HCT116 (cell line): ENCODE measurements around the gene PIP5KL1. TPM values are rescaled to one million over a fixed set of nuclear protein-coding genes. Genes with fewer than 3 reads are reported as not detected.

Experiments used
- ATAC-seq: fragments of 200-7000 bp; cut with Tn5 transposase; 2 replicates; pipeline ENCODE4 v1.9.1; 2020; ENCODE audit warnings: mild to moderate bottlenecking, moderate library complexity
- BruUV-seq: library from RNA; stranded (reverse); fragments of 400-500 nt; replicated peaks from 2 replicates; lab custom pipeline; 2021; lab: Mats Ljungman, UMichigan
- CTCF ChIA-PET: fragments of 300-600 bp; sonication (Branson Sonifier 250); formaldehyde crosslinking; loops from one replicate; lab custom pipeline; 2021; ENCODE audit warnings: antibody characterized with exemption; lab: Charles Lee
- POLR2A ChIA-PET: fragments of 300-600, 350-600 bp; sonication (Branson Sonifier 250); formaldehyde crosslinking; loops from one replicate; lab custom pipeline; 2021; ENCODE audit warnings: antibody characterized with exemption; lab: Charles Lee
- RAD21 ChIA-PET, 2 experiments: fragments of 300-600 bp; sonication (Branson Sonifier 250); formaldehyde crosslinking; loops; one replicate each; lab custom pipeline; 2023; ENCODE audit warnings: low total read pairs in 2 of 2; ENCODE audit not compliant: uncharacterized antibody in 2 of 2, unreplicated experiment in 2 of 2, low non-redundant PET in 1 of 2; lab: Charles Lee
- DNase-seq: peaks from one replicate; pipeline ENCODE4 v3.0.0-alpha.2; 2010; ENCODE audit warnings: low read depth, low spot score
- H2AFZ ChIP-seq: fragments of 200-600 bp; shearing (Covaris generic), sonication (generic); 2 replicates; pipeline ENCODE4 v1.6.1; 2017; ENCODE audit warnings: low read depth, mixed run types, mixed read lengths, antibody characterized with exemption, low read length; ENCODE audit not compliant: poor library complexity, severe bottlenecking
- H3K27ac ChIP-seq: 2 replicates; pipeline ENCODE4 v1.5.1; 2012; ENCODE audit warnings: low read depth, low read length
- H3K27me3 ChIP-seq: fragments of 200-600 bp; sonication (generic); 2 replicates; pipeline ENCODE4 v1.6.1; 2016; ENCODE audit warnings: mixed run types, low read length, mixed read lengths; ENCODE audit not compliant: insufficient read depth
- H3K36me3 ChIP-seq, 2 experiments: fragments of 200-500 bp in 1 of 2; fragments of 200-600 bp in 1 of 2; sonication (Bioruptor generic) in 1 of 2; sonication (generic) in 1 of 2; 2 replicates each; pipeline versions ENCODE4 v1.5.1 to v1.6.1; 2014 to 2016; ENCODE audit warnings: low read length in 2 of 2, inconsistent platforms in 1 of 2, mixed read lengths in 1 of 2, mixed run types in 1 of 2; ENCODE audit not compliant: insufficient read depth in 2 of 2, control insufficient read depth in 1 of 2
- H3K4me1 ChIP-seq, 2 experiments: fragments of 200-600 bp in 1 of 2; sonication (generic) in 1 of 2; 2 replicates each; pipeline versions ENCODE4 v1.5.1 to v1.6.1; 2012 to 2017; ENCODE audit warnings: low read length in 2 of 2, inconsistent platforms in 1 of 2, mild to moderate bottlenecking in 1 of 2, mixed read lengths in 1 of 2, mixed run types in 1 of 2, moderate library complexity in 1 of 2; ENCODE audit not compliant: insufficient read depth in 2 of 2, control insufficient read depth in 1 of 2
- H3K4me2 ChIP-seq: fragments of 200-600 bp; sonication (generic); 2 replicates; pipeline ENCODE4 v1.6.1; 2017; ENCODE audit warnings: mixed run types, low read length, mixed read lengths
- H3K4me3 ChIP-seq, 2 experiments: fragments of 200-600 bp in 1 of 2; sonication (generic) in 1 of 2; replicated peaks in 1 of 2; 2 replicates each; pipeline ENCODE4 v1.5.1; 2011 to 2016; ENCODE audit warnings: low read length in 2 of 2, control low read depth in 1 of 2, low read depth in 1 of 2, mild to moderate bottlenecking in 1 of 2, mixed read lengths in 1 of 2, mixed run types in 1 of 2
- H3K79me2 ChIP-seq: fragments of 200-600 bp; sonication (generic); 2 replicates; pipeline ENCODE4 v1.6.1; 2017; ENCODE audit warnings: mild to moderate bottlenecking, mixed run types, low read length, moderate library complexity, mixed read lengths; ENCODE audit not compliant: insufficient read depth
- H3K9ac ChIP-seq: fragments of 200-600 bp; sonication (generic); 2 replicates; pipeline ENCODE4 v1.6.1; 2016; ENCODE audit warnings: low read length, mixed read lengths
- H3K9me2 ChIP-seq: fragments of 200-600 bp; sonication (generic), shearing (Covaris generic); 2 replicates; pipeline ENCODE4 v1.6.1; 2017; ENCODE audit warnings: mixed run types, mild to moderate bottlenecking, moderate library complexity; ENCODE audit not compliant: insufficient read depth
- H3K9me3 ChIP-seq, 2 experiments: fragments of 200-500 bp in 1 of 2; fragments of 200-600 bp in 1 of 2; sonication (Bioruptor generic) in 1 of 2; sonication (generic) in 1 of 2; 2 replicates each; pipeline ENCODE4 v1.6.1; 2014 to 2017; ENCODE audit warnings: low read length in 2 of 2, mixed read lengths in 2 of 2, inconsistent platforms in 1 of 2, low read depth in 1 of 2, mild to moderate bottlenecking in 1 of 2, mixed run types in 1 of 2, moderate library complexity in 1 of 2; ENCODE audit not compliant: control insufficient read depth in 1 of 2, insufficient read depth in 1 of 2
- H4K20me1 ChIP-seq: fragments of 200-600 bp; sonication (generic), shearing (Covaris generic); 2 replicates; pipeline ENCODE4 v1.6.1; 2017; ENCODE audit warnings: mixed run types, mild to moderate bottlenecking, moderate library complexity; ENCODE audit not compliant: insufficient read depth
- CBX3 ChIP-seq: IDR thresholded peaks from 2 replicates; pipeline ENCODE4 v1.6.1; 2012; ENCODE audit warnings: low read depth
- CEBPB ChIP-seq: IDR thresholded peaks from 2 replicates; pipeline ENCODE4 v1.6.1; 2012; ENCODE audit warnings: low read depth
- ELF1 ChIP-seq: IDR thresholded peaks from 2 replicates; pipeline ENCODE4 v1.6.1; 2012; ENCODE audit warnings: low read depth, borderline replicate concordance
- EZH2 ChIP-seq: fragments of 200-600 bp; sonication (generic); IDR thresholded peaks from 2 replicates; pipeline ENCODE4 v1.6.1; 2017; ENCODE audit warnings: antibody characterized with exemption, mixed run types
- EZH2phosphoT487 ChIP-seq: fragments of 200-600 bp; IDR thresholded peaks from 2 replicates; pipeline ENCODE4 v1.6.1; 2018; ENCODE audit warnings: antibody characterized with exemption, borderline replicate concordance
- FOSL1 ChIP-seq: IDR thresholded peaks from 2 replicates; pipeline ENCODE4 v1.6.1; 2012; ENCODE audit warnings: low read depth
- JUND ChIP-seq: IDR thresholded peaks from 2 replicates; pipeline ENCODE4 v1.6.1; 2012
- POLR2A ChIP-seq: IDR thresholded peaks from 2 replicates; pipeline ENCODE4 v1.7.0; 2011; ENCODE audit warnings: borderline replicate concordance; ENCODE audit not compliant: insufficient read depth, insufficient read length; ENCODE audit errors: extremely low read depth
- POLR2AphosphoS5 ChIP-seq: IDR thresholded peaks from 2 replicates; pipeline ENCODE4 v1.6.1; 2011; ENCODE audit warnings: mild to moderate bottlenecking, low read depth, low read length, moderate library complexity
- SIN3A ChIP-seq: IDR thresholded peaks from 2 replicates; pipeline ENCODE4 v1.6.1; 2012; ENCODE audit warnings: low read depth
- SP1 ChIP-seq: IDR thresholded peaks from 2 replicates; pipeline ENCODE4 v1.6.1; 2012; ENCODE audit warnings: low read depth
- TCF7L2 ChIP-seq: IDR thresholded peaks from 2 replicates; pipeline ENCODE4 v1.7.0; 2011; ENCODE audit warnings: borderline replicate concordance, inconsistent platforms; ENCODE audit not compliant: insufficient read depth, insufficient read length; ENCODE audit errors: extremely low read depth
- ZFX ChIP-seq: fragments of 450-650 bp; IDR thresholded peaks from 2 replicates; pipeline ENCODE4 v1.6.1; 2017
- ZNF274 ChIP-seq: fragments of 200-500 bp; sonication (Bioruptor generic); IDR thresholded peaks from 2 replicates; pipeline ENCODE4 v1.6.1; 2014; ENCODE audit warnings: mild to moderate bottlenecking, low read depth, low read length, inconsistent platforms
- intact Hi-C: fragments of 100-400 bp; cut with micrococcal nuclease; formaldehyde crosslinking; loops from 2 replicates; pipeline ENCODE4 v1.10.0; 2022
- total RNA-seq: library from RNA; stranded (reverse); gene quantifications from one replicate; pipeline ENCODE4 v1.2.1, GENCODE V29; 2021; ENCODE audit not compliant: unreplicated experiment
- TF ChIP-seq, protein P1 (sequence below): IDR thresholded peaks from 2 replicates; pipeline ENCODE4 v1.6.1; 2012; ENCODE audit warnings: low read depth
- TF ChIP-seq, protein P2 (sequence below): IDR thresholded peaks from 2 replicates; pipeline ENCODE4 v1.6.1; 2012

PIP5KL1 gene
- total RNA-seq, 1 experiment from 2014 or later, result 37.6 TPM

GRCh38 chr9:127912882-127913281 is 17.7 kb downstream of the PIP5KL1 start:
- peaks cover 3 to 32% of the 10 kb centered on the region in 2 experiments; a peak in 2 of 4 replicates for H3K36me3 ChIP-seq
- no peak overlapping the region for H3K27ac ChIP-seq
- no peak overlapping the region for H3K4me3 ChIP-seq
- no peaks in the 10 kb centered on the region for H4K20me1 ChIP-seq
- no peaks in the 10 kb centered on the region for H3K9me3 ChIP-seq
- H3K79me2 ChIP-seq, result peaks cover 18% of the 10 kb centered on the region
- intact Hi-C loops, result no loop called here
- CTCF ChIA-PET, result interaction anchor here (1.6 kb wide), 1 partner anchor 178 kb away, joined by 4 read pairs; the partner anchor contains the start of gene TOR2A
- peaks cover 20 to 29% of the 10 kb centered on the region in 2 experiments for H3K4me1 ChIP-seq
- TF ChIP-seq SP1, result no peak
- no peak for TF ChIP-seq JUND
- TF ChIP-seq EZH2phosphoT487, result no peak
- TF ChIP-seq TCF7L2, result no peak
- TF ChIP-seq, protein P1, sequence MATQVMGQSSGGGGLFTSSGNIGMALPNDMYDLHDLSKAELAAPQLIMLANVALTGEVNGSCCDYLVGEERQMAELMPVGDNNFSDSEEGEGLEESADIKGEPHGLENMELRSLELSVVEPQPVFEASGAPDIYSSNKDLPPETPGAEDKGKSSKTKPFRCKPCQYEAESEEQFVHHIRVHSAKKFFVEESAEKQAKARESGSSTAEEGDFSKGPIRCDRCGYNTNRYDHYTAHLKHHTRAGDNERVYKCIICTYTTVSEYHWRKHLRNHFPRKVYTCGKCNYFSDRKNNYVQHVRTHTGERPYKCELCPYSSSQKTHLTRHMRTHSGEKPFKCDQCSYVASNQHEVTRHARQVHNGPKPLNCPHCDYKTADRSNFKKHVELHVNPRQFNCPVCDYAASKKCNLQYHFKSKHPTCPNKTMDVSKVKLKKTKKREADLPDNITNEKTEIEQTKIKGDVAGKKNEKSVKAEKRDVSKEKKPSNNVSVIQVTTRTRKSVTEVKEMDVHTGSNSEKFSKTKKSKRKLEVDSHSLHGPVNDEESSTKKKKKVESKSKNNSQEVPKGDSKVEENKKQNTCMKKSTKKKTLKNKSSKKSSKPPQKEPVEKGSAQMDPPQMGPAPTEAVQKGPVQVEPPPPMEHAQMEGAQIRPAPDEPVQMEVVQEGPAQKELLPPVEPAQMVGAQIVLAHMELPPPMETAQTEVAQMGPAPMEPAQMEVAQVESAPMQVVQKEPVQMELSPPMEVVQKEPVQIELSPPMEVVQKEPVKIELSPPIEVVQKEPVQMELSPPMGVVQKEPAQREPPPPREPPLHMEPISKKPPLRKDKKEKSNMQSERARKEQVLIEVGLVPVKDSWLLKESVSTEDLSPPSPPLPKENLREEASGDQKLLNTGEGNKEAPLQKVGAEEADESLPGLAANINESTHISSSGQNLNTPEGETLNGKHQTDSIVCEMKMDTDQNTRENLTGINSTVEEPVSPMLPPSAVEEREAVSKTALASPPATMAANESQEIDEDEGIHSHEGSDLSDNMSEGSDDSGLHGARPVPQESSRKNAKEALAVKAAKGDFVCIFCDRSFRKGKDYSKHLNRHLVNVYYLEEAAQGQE, result no peak
- no peak for TF ChIP-seq POLR2A
- no peak for TF ChIP-seq FOSL1
- TF ChIP-seq POLR2AphosphoS5, result no peak
- TF ChIP-seq CEBPB, result no peak
- no peak for TF ChIP-seq CBX3
- no peak for TF ChIP-seq ELF1
- TF ChIP-seq, protein P2, sequence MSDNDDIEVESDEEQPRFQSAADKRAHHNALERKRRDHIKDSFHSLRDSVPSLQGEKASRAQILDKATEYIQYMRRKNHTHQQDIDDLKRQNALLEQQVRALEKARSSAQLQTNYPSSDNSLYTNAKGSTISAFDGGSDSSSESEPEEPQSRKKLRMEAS, result no peak
- TF ChIP-seq EZH2, result no peak
- TF ChIP-seq ZNF274, result no peak
- no peak for TF ChIP-seq SIN3A
- TF ChIP-seq ZFX, result no peak
- H2AFZ ChIP-seq, result no peak overlapping the region
- H3K4me2 ChIP-seq, result no peak overlapping the region
- H3K27me3 ChIP-seq, result no peaks in the 10 kb centered on the region
- ATAC-seq (no peak), DNase-seq (no peak)
- H3K9ac ChIP-seq, result no peak overlapping the region
- POLR2A ChIA-PET, result no interaction called here
- RAD21 ChIA-PET, result no interaction called here
- no peaks in the 10 kb centered on the region for H3K9me2 ChIP-seq
- no TSS peak for BruUV-seq
